ENCODE data around the gene CACYBP.

CACYBP gene

DNA sequence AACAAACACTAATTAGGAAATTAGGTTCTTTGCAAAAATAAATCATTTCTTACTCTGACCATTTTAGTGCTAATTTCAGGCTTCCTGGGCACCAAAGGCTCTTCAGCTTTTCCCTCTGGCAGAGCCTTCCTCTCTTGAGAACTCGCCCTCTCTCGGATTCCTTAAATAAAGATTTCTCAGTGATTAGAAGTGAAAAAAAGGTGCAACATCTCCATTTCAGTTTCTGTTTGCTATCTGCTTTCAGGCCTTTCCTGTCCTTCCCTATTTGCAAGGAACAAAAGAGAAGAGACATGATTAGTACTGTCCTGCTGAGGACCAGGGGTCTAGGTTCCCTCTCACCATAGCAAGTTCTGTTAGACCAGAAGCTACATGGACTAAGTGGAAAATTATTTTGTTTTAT is 27.8 kb upstream of the CACYBP start:
- no peak for DNase-seq (ENCODE audit: low read depth)
- no peak overlapping the region for H3K4me3 ChIP-seq (ENCODE audit: low read depth, low read length)
- TF ChIP-seq CTCF (IDR thresholded peaks at IDR 0.05; ENCODE audit: insufficient read depth, low read depth, low read length, missing control alignments) = no peak

GRCh38 chr1:174974711-174975119 is 25.0 kb upstream of the CACYBP start:
- DNase-seq (ENCODE audit: low read depth) = no peak
- no peak overlapping the region for H3K4me3 ChIP-seq (ENCODE audit: low read depth, low read length)
- no peak for TF ChIP-seq CTCF (IDR thresholded peaks at IDR 0.05; ENCODE audit: insufficient read depth, low read depth, low read length, missing control alignments)

DNA sequence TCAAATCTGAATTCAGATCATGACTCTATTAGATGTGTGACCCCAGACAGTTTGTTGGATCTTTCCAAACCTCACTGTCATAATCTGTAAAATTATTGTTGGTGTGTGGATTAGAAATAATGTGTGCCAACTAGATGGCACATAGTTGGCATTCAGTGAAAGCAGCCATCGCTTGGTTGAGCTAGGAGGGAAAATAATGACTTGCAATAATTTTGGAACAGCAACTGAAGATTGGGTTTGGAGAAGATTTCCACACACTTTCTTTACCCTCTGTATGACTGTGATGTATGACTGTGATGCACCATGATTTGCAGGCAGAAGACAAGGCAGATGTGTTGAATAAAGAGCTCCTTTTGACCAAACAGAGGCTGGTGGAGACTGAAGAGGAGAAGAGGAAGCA is 24.0 kb upstream of the CACYBP start:
- DNase-seq (ENCODE audit: low read depth) = no peak
- no peak for TF ChIP-seq CTCF (IDR thresholded peaks at IDR 0.05; ENCODE audit: insufficient read depth, low read depth, low read length, missing control alignments)
- no peak overlapping the region for H3K4me3 ChIP-seq (ENCODE audit: low read depth, low read length)

DNA sequence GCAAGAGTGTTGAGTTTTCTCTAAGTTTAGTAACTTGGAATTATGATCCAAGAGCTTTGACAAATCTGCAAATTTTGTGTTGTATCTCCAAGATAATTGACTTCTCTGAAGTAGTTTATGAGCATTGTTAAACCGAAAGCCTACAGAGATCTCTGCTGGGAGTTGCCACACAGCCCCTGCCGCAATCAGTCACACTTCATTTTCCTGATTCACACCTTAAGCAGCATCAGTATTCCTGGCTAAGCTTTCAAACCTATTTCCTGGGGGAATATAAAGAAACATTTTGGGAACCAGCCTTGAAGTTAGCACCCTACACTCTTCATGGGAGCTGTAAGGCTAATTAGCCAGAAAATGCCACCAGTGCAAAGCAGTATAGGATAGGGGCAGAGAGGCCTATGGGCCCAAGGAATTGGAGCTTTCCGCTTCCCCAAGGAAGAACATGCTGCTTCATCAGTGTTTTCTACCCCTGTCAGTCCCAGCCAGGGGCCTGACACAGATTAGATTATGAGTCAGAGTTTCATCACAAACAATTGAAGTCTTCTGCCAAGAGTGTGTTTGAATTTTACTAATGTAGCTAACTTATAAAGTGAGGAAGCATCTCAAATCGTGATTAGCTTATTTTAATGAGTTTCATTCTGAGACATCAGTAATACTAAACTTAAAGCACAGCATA is 23.2 kb upstream of the CACYBP start:
- TF ChIP-seq CTCF (IDR thresholded peaks at IDR 0.05; ENCODE audit: insufficient read depth, low read depth, low read length, missing control alignments) = no peak
- no peak for DNase-seq (ENCODE audit: low read depth)
- no peak overlapping the region for H3K4me3 ChIP-seq (ENCODE audit: low read depth, low read length)

GRCh38 chr1:174982971-174983689 is 16.6 kb upstream of the CACYBP start:
- TF ChIP-seq CTCF (IDR thresholded peaks at IDR 0.05; ENCODE audit: insufficient read depth, low read depth, low read length, missing control alignments) = peak; percentile 33
- DNase-seq (ENCODE audit: low read depth) = peak; percentile 61
- H3K4me3 ChIP-seq (ENCODE audit: low read depth, low read length) = no peak overlapping the region

GRCh38 chr1:174984952-174985351 is 14.8 kb upstream of the CACYBP start:
- no peak overlapping the region for H3K4me3 ChIP-seq (ENCODE audit: low read depth, low read length)
- no peak for TF ChIP-seq CTCF (IDR thresholded peaks at IDR 0.05; ENCODE audit: insufficient read depth, low read depth, low read length, missing control alignments)
- no peak for DNase-seq (ENCODE audit: low read depth)
